ENCODE measurements around the gene NRM.
A peak's percentile ranks its signal among the peaks of the same experiment; 100 is the strongest.

The NRM gene

DNA sequence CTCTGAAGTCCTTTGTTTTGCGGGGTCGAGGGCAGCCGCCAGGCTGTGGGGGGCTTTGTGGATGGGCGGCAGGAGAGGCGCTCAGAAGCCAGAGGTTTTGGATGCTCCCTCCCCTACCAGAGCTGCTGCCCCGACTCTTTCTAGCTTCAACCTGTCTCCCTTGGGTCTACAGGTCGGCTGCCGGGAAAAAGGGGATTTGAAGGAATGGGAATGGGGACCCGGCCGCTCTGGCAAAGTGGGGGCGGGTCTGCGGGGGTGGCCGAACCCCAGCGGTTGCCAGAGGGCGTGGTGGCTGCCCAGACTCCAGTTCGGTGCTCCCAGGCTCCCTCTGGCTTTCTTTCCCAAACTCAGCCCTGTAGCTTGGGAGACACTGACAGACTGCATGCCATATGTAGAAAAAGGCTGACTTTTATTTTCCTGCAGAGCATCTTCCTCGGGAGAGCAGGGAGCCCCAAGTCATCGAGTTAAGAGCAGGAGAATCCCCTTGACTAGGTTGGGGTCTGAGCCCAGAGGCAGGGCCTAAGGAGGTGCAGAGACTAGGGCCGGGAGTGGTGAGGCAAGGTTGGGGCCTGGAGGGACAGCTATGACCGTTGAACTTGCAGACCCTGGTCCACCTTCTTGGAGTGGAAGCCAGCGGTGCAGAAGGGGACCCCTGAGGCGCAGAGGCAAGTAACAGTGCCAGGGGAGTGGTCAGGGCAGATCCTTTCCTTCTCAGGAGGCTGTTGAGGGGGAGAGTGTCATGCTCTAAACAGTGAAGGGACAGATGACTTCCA lies 2.9 kb downstream of the NRM start:
- peak; percentile 52 for DNase-seq

DNA sequence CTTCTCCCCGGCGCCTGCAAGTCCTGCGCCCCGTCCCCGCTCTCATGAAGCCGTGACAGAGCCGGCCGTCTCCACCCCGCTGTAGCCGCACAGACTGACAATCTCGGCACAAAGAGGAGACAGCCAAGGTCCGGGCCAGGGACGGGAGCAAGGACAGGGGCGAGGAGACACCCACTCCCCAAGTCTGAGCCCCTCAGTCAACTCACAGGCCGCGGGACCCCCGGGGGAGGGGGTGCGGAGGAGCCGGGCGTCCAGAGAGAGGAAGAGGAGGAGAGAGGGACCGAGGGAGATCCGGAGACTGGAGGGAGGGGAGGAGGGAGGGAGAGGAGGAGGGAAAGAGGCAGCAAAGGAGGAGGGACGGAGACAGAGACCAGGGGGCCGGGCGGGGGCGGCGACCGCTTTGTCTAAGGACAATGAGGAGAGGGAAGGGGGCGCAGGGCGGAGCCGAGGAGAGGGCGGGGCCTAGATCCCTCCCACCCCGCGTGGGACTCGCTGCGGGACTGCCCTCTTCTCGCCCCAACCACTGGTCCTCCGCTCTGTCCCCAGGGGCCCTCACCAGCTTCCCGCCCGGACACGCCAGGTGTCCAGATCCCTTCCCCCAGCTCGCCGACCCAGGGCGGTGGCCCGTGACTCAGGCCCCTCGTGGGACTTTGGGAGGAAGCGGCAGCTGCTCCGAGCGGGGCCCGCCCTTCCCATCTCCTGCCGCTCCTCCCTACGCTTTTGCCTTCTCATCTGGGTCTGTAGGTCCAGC lies 3.7 kb downstream of the NRM start:
- DNase-seq, result peak; percentile 98

DNA sequence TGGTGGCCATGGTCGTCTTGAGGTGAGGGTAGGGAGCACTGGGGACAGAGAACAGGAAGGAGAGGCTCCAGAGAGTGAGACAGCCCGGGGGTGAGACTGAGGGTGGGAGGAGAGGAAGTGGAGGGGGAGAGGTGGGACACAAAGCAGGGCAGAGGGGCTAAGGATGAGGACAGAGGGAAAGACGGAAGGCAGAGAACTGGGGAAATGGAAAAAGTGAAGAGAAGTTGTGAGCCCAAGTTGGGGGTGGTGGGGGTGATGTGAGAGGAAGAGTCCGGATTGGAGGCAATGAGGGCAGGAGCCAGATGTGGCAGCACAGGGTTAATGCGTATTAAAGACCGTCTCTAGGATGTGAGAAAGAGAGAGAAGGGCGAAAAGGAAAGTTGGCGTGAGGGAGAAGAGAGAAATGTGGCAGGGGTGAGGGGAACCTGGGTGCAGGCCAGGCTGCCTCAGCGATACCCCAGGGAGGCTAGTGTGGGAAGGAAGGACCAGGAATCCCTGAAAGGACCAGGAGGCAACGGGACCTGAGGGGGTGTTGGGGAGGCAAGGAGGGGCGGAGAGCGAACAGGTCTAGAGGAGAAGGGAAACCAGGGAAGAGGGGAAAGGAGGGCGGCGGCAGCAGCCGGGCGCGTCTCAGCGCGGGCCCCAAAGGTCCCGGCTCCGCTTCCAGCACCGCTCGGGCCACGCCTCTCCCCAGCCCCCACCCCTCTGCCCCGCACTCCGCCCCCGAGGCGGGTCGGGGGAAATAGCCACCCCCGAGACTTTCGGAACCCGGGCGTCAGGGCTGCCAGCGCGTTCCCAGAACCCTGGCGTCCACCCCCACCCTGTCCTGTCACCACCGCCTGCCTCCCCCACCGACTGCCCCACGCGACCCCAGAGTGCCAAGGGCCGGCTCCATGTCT lies 4.5 kb downstream of the NRM start, which contains the start of gene PPP1R18:
TSS of gene PPP1R18 (minus strand) at position 637 of the 899 bp plus-strand sequence. CDS start at position 10, 627 bp downstream.
- DNase-seq, result peak; percentile 79

DNA sequence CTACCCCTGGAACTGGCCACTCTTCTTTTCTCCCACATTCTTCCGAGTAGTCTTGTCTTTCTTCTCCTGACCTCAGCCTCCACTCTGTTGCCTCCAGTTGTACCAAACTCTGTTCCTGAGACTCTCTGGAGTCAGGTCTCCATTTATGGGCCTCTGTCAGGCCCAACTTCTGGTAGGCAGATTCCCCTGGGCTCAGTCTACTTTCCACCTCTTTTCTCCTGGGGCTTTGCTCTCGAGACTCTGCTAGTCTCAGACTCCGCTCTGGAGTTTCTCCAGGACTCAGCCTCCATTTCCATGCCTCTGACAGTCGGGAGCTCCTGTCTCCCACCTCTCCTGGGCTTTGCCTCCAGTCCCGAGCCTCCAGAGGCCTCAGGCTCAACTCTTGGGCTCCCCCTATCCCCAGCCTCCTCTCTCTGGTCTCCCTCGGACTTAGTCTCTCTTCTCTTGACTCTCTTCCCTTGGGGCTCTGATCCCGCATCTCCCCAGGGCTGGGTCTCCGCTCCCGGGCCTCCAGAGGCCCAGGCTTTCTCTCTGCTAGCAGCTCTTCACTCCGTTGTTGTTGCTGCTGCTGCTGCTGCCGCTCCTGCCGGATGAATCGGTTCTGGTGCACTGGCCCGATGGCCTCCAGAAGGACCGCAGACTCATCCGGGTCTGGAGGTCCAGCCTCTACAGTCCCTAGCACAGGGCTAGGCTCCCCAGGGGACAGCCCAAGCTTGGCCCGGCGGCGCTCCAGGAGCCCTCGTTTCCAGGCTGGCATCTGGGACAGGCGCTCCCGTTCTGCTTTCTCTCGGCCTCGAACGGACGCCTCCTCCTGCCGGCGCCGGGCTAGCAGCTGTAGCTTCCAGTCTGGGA lies 5.4 kb downstream of the NRM start:
- peak; percentile 54 for DNase-seq

DNA sequence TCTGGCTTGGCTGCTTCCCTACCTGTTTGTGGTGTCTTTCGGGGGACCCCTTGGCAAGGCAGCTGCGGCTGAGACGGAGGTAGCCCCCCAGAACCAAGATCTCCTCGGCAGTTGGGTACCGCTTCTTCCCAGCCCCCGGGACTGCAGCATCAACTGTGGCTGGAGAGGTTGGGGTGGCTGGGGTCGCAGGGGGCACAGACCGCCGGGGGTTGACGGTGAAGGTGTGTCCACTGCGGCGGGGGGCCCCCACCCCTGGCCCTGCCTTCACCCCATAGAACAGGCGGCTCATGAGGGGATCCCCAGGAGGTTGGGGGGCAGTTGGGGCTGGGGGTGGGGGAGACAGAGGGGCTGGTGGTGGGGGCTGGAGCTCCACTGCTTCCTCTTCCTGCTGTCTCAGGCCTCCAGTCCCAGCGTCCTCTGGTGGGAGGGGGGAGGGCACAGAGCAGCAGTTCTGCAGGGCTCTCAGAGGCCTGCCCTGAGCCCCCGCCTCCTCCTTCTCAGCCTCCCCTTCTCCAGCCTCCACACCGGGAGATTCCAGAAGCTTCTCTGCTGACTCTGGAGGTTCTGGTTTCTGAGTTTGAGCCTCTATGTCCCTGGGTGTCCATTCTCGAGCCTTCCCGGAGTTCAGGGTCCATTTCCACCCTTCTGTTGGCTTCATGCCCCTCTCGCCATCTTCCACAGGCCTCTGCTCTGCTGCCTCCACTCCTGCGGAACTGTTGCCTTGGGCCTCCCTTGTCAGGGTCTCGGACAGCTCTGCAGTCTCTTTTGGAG lies 6.2 kb downstream of the NRM start:
- peak; percentile 60 for DNase-seq

DNA sequence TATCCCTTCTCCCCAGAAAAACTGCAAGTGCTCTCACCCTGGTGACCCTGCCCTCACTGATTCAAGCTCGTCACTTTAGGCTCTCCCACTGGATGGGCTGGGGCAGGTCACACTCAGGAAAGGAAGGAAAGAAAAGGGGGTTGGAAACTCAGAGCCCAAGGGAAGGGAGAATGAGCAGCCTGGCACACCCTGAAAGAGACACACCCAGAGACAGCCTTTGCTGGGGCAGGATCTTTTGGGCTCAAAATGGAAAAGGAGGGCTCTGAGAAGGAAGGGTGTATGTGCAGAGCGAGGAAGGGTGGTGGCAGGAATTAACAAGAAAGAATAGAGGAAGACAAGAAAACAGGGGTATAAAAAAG lies 6.8 kb downstream of the NRM start:
- peak; percentile 28 for DNase-seq

DNA sequence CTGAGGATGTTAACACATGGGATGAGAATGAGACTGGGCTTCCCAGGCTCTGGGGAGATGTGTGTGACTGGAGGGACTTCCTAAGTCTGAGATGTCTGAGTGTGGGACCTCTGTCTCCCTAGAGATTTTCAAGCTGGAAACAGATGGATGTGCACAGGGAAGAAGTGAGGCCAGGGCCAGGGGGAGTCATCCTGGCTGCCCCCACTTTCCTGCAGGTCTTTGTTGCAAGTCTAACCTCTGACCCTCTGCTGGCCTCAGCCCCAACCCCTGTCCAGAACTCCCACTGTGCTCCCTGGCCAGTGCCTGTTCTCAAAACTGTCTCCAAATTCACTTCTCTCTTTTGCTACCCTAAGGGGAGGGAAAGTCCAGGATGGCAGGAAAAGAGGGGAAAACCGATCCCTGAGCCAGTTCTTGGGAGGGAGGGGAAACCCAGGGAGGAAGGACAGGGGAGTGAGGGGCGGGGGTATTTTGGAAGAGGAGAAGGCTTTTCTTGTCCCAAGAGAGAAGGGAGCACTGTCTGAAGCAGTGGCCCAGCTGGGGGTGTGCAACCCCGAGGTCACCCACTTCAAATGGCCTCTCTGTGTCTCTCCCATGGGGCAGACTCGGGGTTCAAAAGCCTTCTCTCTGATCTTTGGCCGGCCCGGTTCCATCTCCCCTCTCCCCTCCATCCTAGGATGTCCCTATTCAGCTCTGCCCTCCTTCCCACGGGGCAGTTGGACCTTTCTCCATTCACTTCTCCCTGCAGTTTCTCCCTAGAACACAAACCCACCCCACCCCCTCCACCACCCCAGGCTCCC lies 7.4 kb downstream of the NRM start:
- peak; percentile 30 for DNase-seq

DNA sequence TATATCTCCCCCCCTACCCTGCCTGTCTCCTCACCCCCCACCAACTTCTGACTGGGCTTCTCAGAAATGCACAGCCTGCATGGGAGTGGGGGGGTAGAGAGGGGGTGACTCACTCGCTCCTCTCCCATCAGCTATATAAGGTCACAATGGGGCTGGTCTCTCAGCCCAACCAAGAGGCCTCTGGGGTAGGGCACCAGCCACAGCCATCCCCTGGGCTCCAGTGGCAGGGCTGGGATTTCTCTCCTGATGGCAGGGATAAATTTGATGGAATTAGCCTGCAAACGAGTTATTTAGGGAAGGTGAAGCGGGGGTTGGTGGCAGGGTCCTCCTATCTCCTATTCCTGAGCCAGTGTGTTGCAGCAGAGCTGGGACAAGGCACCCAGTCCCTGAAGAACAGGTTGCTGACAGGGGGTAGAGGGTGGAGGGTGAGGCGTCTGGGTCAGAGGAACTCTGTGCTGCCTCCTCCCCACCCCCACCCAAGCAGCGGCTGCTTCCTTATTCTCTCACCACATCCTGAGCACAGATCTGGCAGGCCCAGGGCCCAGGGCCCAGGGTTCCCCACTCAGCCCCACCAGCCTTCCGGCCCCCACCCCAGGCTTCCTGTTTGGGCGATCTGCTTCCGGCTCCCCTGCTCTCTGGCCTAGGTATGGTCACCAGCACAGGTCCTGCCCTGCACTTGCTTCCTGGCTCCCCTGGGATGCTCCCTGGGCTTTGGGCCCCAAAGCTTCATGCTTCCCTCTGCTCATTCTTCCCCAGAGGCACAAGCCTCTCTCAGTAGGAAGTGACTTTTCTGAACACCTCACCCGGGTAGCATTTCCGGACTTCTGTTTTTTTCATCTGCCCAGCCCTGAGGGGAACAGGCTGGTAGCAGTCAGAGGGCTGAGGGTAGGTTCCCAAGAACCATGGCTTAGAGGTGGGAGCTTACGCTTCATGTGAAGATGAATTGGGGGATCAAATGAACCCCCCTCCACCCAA lies 8.4 kb downstream of the NRM start:
- DNase-seq, result peak; percentile 92

DNA sequence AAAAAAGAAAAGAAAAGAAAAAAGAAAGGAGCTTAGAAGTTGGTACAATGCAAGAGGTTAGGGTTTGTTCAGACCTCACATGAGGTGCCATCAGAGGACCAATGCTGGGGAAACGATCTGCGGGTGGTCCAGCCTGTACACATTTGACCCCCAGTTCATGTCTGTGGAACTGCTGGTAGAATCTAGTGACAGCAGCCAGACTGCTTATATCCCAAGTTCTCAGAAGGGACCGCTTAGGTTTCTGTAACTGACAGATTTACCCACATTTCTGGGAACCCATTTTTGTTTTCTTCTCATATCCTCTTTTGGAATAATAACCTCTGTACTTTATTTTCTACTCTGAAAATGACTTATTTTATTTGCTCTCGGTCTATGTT lies 9.0 kb downstream of the NRM start:
- no peak for DNase-seq

DNA sequence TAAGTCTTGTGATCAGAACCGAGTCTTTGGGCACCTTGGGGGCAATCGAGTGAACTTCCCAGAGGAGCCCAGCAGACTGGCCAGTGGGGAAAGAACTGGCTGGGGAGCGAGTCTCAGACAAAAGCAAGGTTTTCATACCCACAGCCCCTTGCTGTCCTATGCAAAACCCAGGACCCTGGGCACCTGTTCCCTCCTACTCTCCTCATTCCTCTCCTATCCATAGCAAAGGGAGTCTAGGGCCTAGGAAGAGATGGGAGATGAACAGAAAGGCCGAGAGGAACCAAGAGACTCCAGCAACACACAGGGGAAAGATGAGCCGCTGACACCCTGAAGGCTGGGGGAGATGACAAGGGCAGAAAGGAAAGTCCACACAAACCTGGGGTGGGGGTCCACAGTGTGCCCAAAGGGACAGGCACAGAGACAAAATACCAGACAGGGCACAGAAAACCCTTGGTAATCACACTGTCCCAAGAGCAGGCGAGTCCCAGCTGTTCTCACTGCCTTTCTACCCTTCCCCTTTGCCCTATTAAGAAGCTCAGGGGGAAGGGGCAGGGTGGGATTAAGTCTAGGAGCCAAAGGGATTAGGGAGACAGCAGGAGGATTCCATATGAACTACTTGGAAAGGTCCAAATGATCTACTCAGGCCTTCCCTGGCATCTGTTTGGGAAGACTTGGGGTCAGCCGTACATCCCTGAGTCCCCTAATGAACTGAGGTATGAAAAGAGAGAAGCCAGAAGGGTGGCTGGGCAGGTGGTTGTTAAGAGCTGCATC lies 10.8 kb downstream of the NRM start:
- DNase-seq, result no peak

DNA sequence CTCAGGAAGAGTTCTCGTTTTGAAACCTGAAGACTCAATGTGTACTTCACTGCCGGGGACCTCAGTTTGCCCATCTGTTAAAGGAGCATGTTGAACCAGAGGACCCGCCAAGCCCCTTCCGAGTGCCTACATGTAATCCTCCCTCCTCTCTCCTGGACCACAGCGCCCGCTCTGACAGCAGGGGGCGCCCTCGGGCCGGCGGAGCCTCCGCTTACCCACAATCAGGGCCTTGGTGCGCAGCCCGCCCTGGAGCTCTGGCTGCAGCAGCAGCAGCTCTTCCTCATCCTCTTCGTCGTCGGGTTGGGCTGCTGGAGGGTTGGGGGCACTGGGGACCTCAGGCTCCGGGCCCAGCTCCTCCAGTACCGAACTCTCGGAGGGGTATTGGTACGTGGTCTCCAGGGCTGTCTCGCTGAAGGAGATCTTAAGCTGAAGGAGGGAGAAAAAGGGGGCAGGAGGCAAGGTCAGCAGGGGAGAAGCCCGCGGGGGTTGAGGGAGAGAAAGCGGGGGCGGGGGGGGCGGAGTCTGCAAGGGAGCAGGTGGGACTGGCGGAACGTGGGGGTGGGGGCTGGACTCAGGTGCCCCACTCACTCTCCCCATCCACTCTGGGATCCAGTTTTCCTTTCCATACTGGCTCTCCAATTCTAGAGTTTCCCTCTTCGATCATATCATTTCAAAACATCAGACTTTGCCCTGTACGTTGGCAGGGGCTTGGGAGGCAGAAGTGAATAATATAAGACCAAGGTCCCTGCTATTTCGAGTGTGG lies 11.6 kb downstream of the NRM start:
- peak; percentile 73 for DNase-seq

DNA sequence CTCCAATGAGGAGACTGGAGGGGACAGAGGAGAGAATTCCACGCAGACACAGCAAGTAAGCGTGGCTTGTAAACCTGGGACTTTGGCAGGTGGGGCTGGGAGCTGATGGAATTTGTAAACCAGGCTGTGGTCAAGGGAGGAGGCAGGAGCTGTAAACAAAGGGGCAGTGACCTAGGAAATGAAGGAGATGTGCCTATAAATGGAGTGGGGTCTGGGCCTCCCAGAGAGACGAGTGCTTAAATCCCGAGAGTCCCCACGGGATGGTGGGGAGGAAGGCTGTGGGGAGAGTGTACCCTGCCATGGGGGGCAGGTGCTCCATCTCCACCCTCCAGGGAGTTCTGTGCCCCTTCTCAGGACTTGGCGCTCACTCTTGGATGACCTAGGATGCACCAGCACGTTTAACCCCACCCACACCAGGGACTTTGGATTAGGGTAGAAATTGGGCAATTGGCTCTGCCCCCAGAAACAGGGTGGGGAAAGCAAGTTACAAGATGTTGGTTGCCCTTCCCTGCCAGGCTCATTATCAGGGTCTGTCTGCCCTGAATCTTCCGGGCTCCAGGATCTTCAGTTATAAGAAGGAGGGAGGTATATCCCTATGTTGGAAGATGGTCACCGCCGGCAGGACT lies 14.0 kb downstream of the NRM start:
- DNase-seq, result no peak

DNA sequence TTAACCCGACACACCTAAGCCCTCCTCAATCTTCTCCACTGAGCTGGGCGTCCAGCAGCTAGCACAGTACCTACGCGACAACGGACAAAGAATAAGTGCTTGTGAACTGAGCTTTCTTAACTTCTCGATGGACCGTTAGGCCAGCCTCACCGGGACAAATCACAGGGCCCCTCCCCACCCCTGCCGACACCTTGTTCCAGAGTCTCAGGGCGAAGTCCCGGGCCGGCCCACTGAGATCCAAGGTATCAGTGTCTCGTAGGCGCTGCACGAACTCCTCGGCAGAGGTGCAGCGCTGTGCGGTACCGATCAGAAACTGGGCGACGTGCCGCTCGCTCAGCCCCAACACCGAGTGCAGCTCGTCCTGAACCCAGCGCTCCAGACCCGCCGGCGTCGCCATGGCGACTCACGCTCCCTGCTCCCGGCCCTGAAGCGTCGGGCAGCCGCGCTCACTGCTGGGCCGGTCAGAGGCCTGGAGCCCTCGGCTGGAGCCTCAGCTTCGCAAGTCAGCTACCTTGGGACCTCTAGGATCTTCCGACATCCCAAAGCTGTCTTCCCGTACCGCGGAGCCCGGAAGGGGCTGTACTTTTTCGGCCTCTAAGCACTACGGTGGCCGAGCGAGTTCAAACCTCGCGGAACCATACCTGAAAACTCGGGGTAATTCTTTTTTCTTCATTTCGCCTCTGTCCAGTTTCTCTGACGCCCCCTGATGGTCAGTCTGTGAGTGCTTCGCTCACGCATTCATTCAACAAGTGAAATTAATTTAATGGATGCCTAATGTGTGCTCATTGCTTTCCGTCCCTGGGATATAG lies 18.1 kb downstream of the NRM start, which contains the start of gene DHX16:
TSS of gene DHX16 (minus strand) at position 562 of the 809 bp plus-strand sequence. CDS start at position 397, 165 bp downstream.
- peak; percentile 98 for DNase-seq

DNA sequence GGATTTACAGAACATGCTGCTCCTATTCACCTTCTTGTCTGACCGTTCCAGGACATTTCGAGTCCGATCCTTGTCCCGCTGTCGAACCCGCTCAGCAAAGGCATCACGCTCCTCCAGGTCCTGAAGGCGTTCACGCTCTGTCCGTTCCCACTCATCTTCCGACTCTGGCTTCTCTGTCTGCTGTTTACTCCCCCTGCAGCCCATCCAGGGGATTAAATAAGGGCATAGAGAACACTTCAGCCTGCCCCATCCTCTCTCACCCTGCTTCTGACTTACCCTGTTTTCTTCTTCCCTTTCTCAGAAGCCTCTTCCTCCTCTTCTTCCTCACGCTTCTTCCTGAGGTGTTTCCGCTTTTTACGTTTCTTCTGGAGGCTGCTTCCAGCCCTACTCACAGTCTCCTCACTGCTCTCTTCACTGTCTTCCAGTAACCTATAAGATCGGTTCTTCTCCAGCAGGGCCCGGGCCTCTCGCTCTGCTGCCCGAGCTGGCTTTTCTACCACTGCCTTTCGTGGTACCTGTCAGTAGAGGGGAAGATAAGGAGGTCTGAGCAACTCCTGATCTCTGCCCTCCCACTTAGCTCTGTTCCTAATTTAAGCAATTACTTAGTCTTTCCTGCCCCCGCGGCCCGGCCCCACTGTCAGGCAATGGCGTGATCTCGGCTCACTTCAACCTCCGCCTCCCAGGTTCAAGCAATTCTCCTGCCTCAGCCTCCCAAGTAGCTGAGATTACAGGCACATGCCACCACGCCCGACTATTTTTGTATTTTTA lies 19.8 kb downstream of the NRM start:
- DNase-seq, result no peak

DNA sequence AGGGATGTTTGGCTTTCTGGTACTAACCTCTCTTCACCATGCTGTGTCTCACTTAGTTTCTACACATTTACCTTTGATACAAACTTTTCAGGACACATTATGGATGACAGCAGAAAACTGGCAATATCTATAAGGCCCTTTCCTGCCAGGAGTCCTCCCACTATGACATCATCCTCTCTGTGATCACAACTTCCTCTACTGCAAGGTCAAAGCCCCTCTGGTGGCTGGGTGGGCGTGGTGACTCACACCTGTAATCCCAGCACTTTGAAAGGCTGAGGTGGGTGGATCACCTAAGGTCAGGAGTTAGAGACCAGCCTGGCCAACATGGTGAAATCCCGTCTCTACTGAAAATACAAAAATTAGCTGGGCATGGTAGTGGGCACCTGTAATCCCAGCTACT lies 24.5 kb downstream of the NRM start:
- peak; percentile 34 for DNase-seq
